GM11168 (cell line): Measurements from ENCODE around the gene PGM3.
"Not testable (repeated sequence)": the region's sequence is repeated elsewhere in the genome, so short reads cannot be mapped to it uniquely, and the experiment has no call there.

Experiments
- in situ Hi-C: fragments of 300-500 bp; cut with MboI; formaldehyde crosslinking; loops from one replicate; pipeline ENCODE4 v1.12.0; 2022; ENCODE audit warnings: low sequenced_read_pairs; ENCODE audit not compliant: unreplicated experiment

Gene PGM3

GRCh38 chr6:83192871-83193746 lies at the start of gene PGM3, which contains the start of gene RWDD2A:
Gene PGM3, minus strand, starts transcription at chr6:83193265. Its CDS starts 2,253 bp downstream, at chr6:83191012.
Gene RWDD2A, plus strand, starts transcription at chr6:83193357. Its CDS starts 1,095 bp downstream, at chr6:83194452.
- in situ Hi-C loops = no loop called here

GRCh38 chr6:83231146-83231545 lies 38.1 kb upstream of the PGM3 start:
- in situ Hi-C loops = no loop called here

- in situ Hi-C loops = no loop called here
Observed at GRCh38 chr6:83226517-83226916, 33.5 kb upstream of the PGM3 start.

- in situ Hi-C loops = loop anchor here (5.0 kb wide), 1 partner anchor 295 kb away; no protein-coding TSS in a partner anchor
Observed at GRCh38 chr6:83221889-83222479, 28.9 kb upstream of the PGM3 start.

GRCh38 chr6:83221276-83221675 lies 28.2 kb upstream of the PGM3 start:
- in situ Hi-C loops = loop anchor here (5.0 kb wide), 1 partner anchor 296 kb away; no protein-coding TSS in a partner anchor

GRCh38 chr6:83220121-83220520 lies 27.1 kb upstream of the PGM3 start:
- in situ Hi-C loops = loop anchor here (5.0 kb wide), 1 partner anchor 297 kb away; no protein-coding TSS in a partner anchor

GRCh38 chr6:83218646-83219045 lies 25.6 kb upstream of the PGM3 start:
- in situ Hi-C loops = no loop called here

- in situ Hi-C loops = no loop called here
Observed at GRCh38 chr6:83216806-83217205, 23.7 kb upstream of the PGM3 start.

GRCh38 chr6:83215131-83216047 lies 22.3 kb upstream of the PGM3 start:
- in situ Hi-C loops = no loop called here

GRCh38 chr6:83202031-83202430 lies 9.0 kb upstream of the PGM3 start:
- in situ Hi-C loops = no loop called here

- in situ Hi-C loops = no loop called here
Observed at GRCh38 chr6:83199863-83200225, 6.8 kb upstream of the PGM3 start.

- in situ Hi-C loops = no loop called here
Observed at GRCh38 chr6:83199173-83199862, 6.3 kb upstream of the PGM3 start.

GRCh38 chr6:83198486-83199172 lies 5.6 kb upstream of the PGM3 start:
- in situ Hi-C loops = no loop called here

GRCh38 chr6:83193747-83194566 lies 892 bp upstream of the PGM3 start:
- in situ Hi-C loops = no loop called here

- in situ Hi-C loops = no loop called here
Observed at GRCh38 chr6:83192456-83192855, 609 bp downstream of the PGM3 start.

GRCh38 chr6:83191974-83192373 lies 1.1 kb downstream of the PGM3 start:
- in situ Hi-C loops = not testable (repeated sequence)

GRCh38 chr6:83190626-83191025 lies 2.4 kb downstream of the PGM3 start:
- in situ Hi-C loops = no loop called here

- in situ Hi-C loops = no loop called here
Observed at GRCh38 chr6:83188501-83188900, 4.6 kb downstream of the PGM3 start.
